IMR-90 (cell line): ENCODE measurements around the gene METTL25.

Experiments
- CTCF ChIP-seq: conservative IDR thresholded peaks from 2 replicates; pipeline ENCODE4 v1.5.1; 2012; ENCODE audit warnings: mild to moderate bottlenecking, low read depth, low read length, improper control_type of control experiment
- RAD21 ChIP-seq: IDR thresholded peaks from 2 replicates; pipeline ENCODE4 v1.6.1; 2012; ENCODE audit warnings: low read length, improper control_type of control experiment
- SMC3 ChIP-seq: fragments of 150-350 bp; IDR thresholded peaks from 2 replicates; pipeline ENCODE4 v1.6.1; 2016; ENCODE audit warnings: low read depth, mild to moderate bottlenecking, antibody characterized with exemption, low read length, moderate library complexity

GRCh38 chr12:82363990-82364389 is 5.7 kb downstream of the METTL25 start:
- TF ChIP-seq CTCF: no peak
- TF ChIP-seq RAD21: no peak
- no peak for TF ChIP-seq SMC3
